Natural killer cell treated with Interleukin-12 subunit alpha and Interleukin-12 subunit beta and Interleukin-15 and Interleukin-18, amount 100 ng/mL, for 72 hours (primary cell): Measurements from ENCODE around the gene STAT3. TPM values are rescaled to one million over a fixed set of nuclear protein-coding genes. Genes with fewer than 3 reads are reported as not detected.
A peak's percentile ranks its signal among the peaks of the same experiment; 100 is the strongest.
"Not testable (repeated sequence)": the region's sequence is repeated elsewhere in the genome, so short reads cannot be mapped to it uniquely, and the experiment has no call there.

Experiments used
- ATAC-seq, 2 donors: fragments of 150-1000 bp; cut with Tn5 transposase in 1 of 2; sonication (Bioruptor Pico), chemical (Tn5 transposase) in 1 of 2; 2 replicates each; pipeline ENCODE4 v1.10.0; 2021
- DNase-seq: peaks from one replicate; pipeline ENCODE4 v3.0.0; 2022; ENCODE audit warnings: low spot score
- H3K27ac Mint-ChIP-seq, 2 donors: 1 replicate in 1 of 2; 2 replicates in 1 of 2; pipeline ENCODE4 v1.8.0; 2022; ENCODE audit warnings: mixed read lengths in 2 of 2, mild to moderate bottlenecking in 1 of 2, moderate library complexity in 1 of 2
- H3K27me3 Mint-ChIP-seq, 2 donors: 1 replicate in 1 of 2; 2 replicates in 1 of 2; pipeline ENCODE4 v1.8.0; 2022; ENCODE audit warnings: mixed read lengths in 2 of 2
- H3K36me3 Mint-ChIP-seq: one replicate; pipeline ENCODE4 v1.8.0; 2022; ENCODE audit warnings: mixed read lengths
- H3K4me1 Mint-ChIP-seq, 2 donors: 1 replicate in 1 of 2; 2 replicates in 1 of 2; pipeline ENCODE4 v1.8.0; 2022; ENCODE audit warnings: low read depth in 2 of 2, mixed read lengths in 2 of 2, mild to moderate bottlenecking in 1 of 2
- H3K4me3 Mint-ChIP-seq: one replicate; pipeline ENCODE4 v1.8.0; 2022; ENCODE audit warnings: mixed read lengths
- H3K9me3 Mint-ChIP-seq: 2 replicates; pipeline ENCODE4 v1.8.0; 2022; ENCODE audit warnings: mixed read lengths
- total RNA-seq, 2 donors: library from RNA; stranded (reverse); gene quantifications; one replicate each; pipeline ENCODE4 v1.2.3, GENCODE V29; 2022

Gene STAT3
- total RNA-seq, 2 donors from 2014 or later: 171 to 344 TPM

- Mint-ChIP-seq H3K4me1 (peaks cover 17 to 55% of the 10 kb centered on the region in 2 donors), H3K27ac (peak overlapping the region in 1 of 2 donors; percentile 85)
- no peak for ATAC-seq
Measured at GRCh38 chr17:42307362-42307927, 80.8 kb downstream of the STAT3 start.

GRCh38 chr17:42306385-42306667, 81.9 kb downstream of the STAT3 start:
- no peak for ATAC-seq
- Mint-ChIP-seq H3K27ac (peak overlapping the region in 1 of 2 donors; percentile 45), H3K4me1 (peaks cover 8 to 54% of the 10 kb centered on the region in 2 donors)

More at GRCh38 chr17:42307362-42307927, 80.8 kb downstream of the STAT3 start:
- Mint-ChIP-seq H3K36me3 (peaks cover 16% of the 10 kb centered on the region), H3K27me3 (no peaks in the 10 kb centered on the region), H3K9me3 (no peaks in the 10 kb centered on the region), H3K4me3 (no peak overlapping the region)
- DNase-seq: no peak

GRCh38 chr17:42305543-42306384, 82.5 kb downstream of the STAT3 start:
- no peaks in the 10 kb centered on the region for H3K9me3 Mint-ChIP-seq
- H3K4me1 Mint-ChIP-seq: peaks cover 3 to 53% of the 10 kb centered on the region in 2 donors
- no peak for DNase-seq
- H3K4me3 Mint-ChIP-seq: no peak overlapping the region
- H3K36me3 Mint-ChIP-seq: peaks cover 27% of the 10 kb centered on the region
- peak overlapping the region in 1 of 2 donors; percentile 45 for H3K27ac Mint-ChIP-seq
- no peaks in the 10 kb centered on the region for H3K27me3 Mint-ChIP-seq
- no peak for ATAC-seq

More at GRCh38 chr17:42306385-42306667, 81.9 kb downstream of the STAT3 start:
- Mint-ChIP-seq H3K9me3 (no peaks in the 10 kb centered on the region), H3K36me3 (peaks cover 27% of the 10 kb centered on the region), H3K27me3 (no peaks in the 10 kb centered on the region), H3K4me3 (no peak overlapping the region)
- no peak for DNase-seq

GRCh38 chr17:42305031-42305330, 83.3 kb downstream of the STAT3 start:
- H3K27ac Mint-ChIP-seq: peak overlapping the region in 1 of 2 donors; percentile 71
- not testable (repeated sequence) for H3K4me3 Mint-ChIP-seq

GRCh38 chr17:42304187-42305030, 83.8 kb downstream of the STAT3 start:
- H3K4me1 Mint-ChIP-seq: peaks cover 0 to 43% of the 10 kb centered on the region in 2 donors
- peak overlapping the region in 1 of 2 donors; percentile 71 for H3K27ac Mint-ChIP-seq
- H3K27me3 Mint-ChIP-seq: no peaks in the 10 kb centered on the region
- H3K4me3 Mint-ChIP-seq: no peak overlapping the region
- ATAC-seq (no peak), DNase-seq (no peak)
- H3K36me3 Mint-ChIP-seq: peaks cover 27% of the 10 kb centered on the region
- H3K9me3 Mint-ChIP-seq: no peaks in the 10 kb centered on the region

More at GRCh38 chr17:42305031-42305330, 83.3 kb downstream of the STAT3 start:
- ATAC-seq, DNase-seq, H3K27me3 Mint-ChIP-seq, H3K9me3 Mint-ChIP-seq: not testable (repeated sequence)
- Mint-ChIP-seq H3K4me1 (peaks cover 0 to 48% of the 10 kb centered on the region in 2 donors), H3K36me3 (peaks cover 27% of the 10 kb centered on the region)

- peaks cover 27% of the 10 kb centered on the region for H3K36me3 Mint-ChIP-seq
- H3K4me1 Mint-ChIP-seq: peaks cover 0 to 38% of the 10 kb centered on the region in 2 donors
- H3K9me3 Mint-ChIP-seq: no peaks in the 10 kb centered on the region
- DNase-seq (no peak), ATAC-seq (no peak)
- H3K4me3 Mint-ChIP-seq: no peak overlapping the region
- no peaks in the 10 kb centered on the region for H3K27me3 Mint-ChIP-seq
- no peak overlapping the region for H3K27ac Mint-ChIP-seq
Measured at GRCh38 chr17:42303694-42304093, 84.5 kb downstream of the STAT3 start.

GRCh38 chr17:42301022-42301421, 87.2 kb downstream of the STAT3 start:
- Mint-ChIP-seq H3K4me1 (peaks cover 4 to 33% of the 10 kb centered on the region in 2 donors), H3K9me3 (no peaks in the 10 kb centered on the region), H3K27me3 (no peaks in the 10 kb centered on the region), H3K36me3 (peaks cover 29% of the 10 kb centered on the region), H3K4me3 (no peak overlapping the region), H3K27ac (peak overlapping the region in 1 of 2 donors; percentile 58)
- DNase-seq (no peak), ATAC-seq (no peak)

GRCh38 chr17:42299913-42300312, 88.3 kb downstream of the STAT3 start:
- not testable (repeated sequence) for H3K27me3 Mint-ChIP-seq, H3K4me3 Mint-ChIP-seq, H3K27ac Mint-ChIP-seq, DNase-seq, ATAC-seq, H3K9me3 Mint-ChIP-seq
- H3K36me3 Mint-ChIP-seq: peaks cover 32% of the 10 kb centered on the region
- H3K4me1 Mint-ChIP-seq: peaks cover 13 to 40% of the 10 kb centered on the region in 2 donors

GRCh38 chr17:42299361-42299760, 88.9 kb downstream of the STAT3 start:
- not testable (repeated sequence) for DNase-seq, H3K4me3 Mint-ChIP-seq, H3K9me3 Mint-ChIP-seq, ATAC-seq, H3K27me3 Mint-ChIP-seq
- H3K36me3 Mint-ChIP-seq: peaks cover 32% of the 10 kb centered on the region
- H3K27ac Mint-ChIP-seq: peak overlapping the region in 1 of 2 donors; percentile 31
- H3K4me1 Mint-ChIP-seq: peaks cover 13 to 38% of the 10 kb centered on the region in 2 donors

- ATAC-seq, H3K27ac Mint-ChIP-seq, H3K27me3 Mint-ChIP-seq, H3K9me3 Mint-ChIP-seq, H3K4me3 Mint-ChIP-seq, DNase-seq: not testable (repeated sequence)
- Mint-ChIP-seq H3K4me1 (peaks cover 18 to 37% of the 10 kb centered on the region in 2 donors), H3K36me3 (peaks cover 28% of the 10 kb centered on the region)
Measured at GRCh38 chr17:42297775-42298174, 90.5 kb downstream of the STAT3 start.

- peak overlapping the region in 1 of 2 donors; percentile 84 for H3K27ac Mint-ChIP-seq
- H3K4me3 Mint-ChIP-seq: no peak overlapping the region
- H3K9me3 Mint-ChIP-seq: no peaks in the 10 kb centered on the region
- H3K36me3 Mint-ChIP-seq: peaks cover 23% of the 10 kb centered on the region
- no peaks in the 10 kb centered on the region for H3K27me3 Mint-ChIP-seq
- ATAC-seq (no peak), DNase-seq (no peak)
- H3K4me1 Mint-ChIP-seq: peaks cover 28 to 42% of the 10 kb centered on the region in 2 donors
Measured at GRCh38 chr17:42296012-42296411, 92.2 kb downstream of the STAT3 start.

- Mint-ChIP-seq H3K36me3 (peaks cover 32% of the 10 kb centered on the region), H3K27ac (peak overlapping the region in 1 of 2 donors; percentile 84), H3K9me3 (no peaks in the 10 kb centered on the region), H3K4me3 (no peak overlapping the region), H3K27me3 (no peaks in the 10 kb centered on the region), H3K4me1 (peaks cover 40 to 53% of the 10 kb centered on the region in 2 donors)
- DNase-seq: no peak
- no peak for ATAC-seq
Measured at GRCh38 chr17:42294469-42295398, 93.5 kb downstream of the STAT3 start.

GRCh38 chr17:42291129-42291528, 97.1 kb downstream of the STAT3 start:
- Mint-ChIP-seq H3K4me3 (peak overlapping the region; percentile 93), H3K4me1 (peaks cover 53 to 69% of the 10 kb centered on the region in 2 donors), H3K36me3 (peaks cover 27% of the 10 kb centered on the region), H3K27me3 (no peaks in the 10 kb centered on the region), H3K27ac (peak overlapping the region; percentile 73 to 96), H3K9me3 (no peaks in the 10 kb centered on the region)
- ATAC-seq: no peak
- no peak for DNase-seq
